Fibroblast of upper back skin (primary cell): ENCODE results near the gene IL13.

ENCODE experiments used
- DNase-seq: peaks from one replicate; pipeline ENCODE4 v3.0.0-alpha.2; 2013

IL13 gene

GRCh38 chr5:132673488-132673887 is 15.5 kb downstream of the IL13 start:
- DNase-seq, result no peak

GRCh38 chr5:132673939-132674630 is 16.1 kb downstream of the IL13 start, which contains the start of gene IL4:
IL4 (plus strand) TSS chr5:132673989; CDS start chr5:132674051, 62 bp downstream.
- DNase-seq, result no peak

GRCh38 chr5:132674671-132675506 is 16.9 kb downstream of the IL13 start:
- DNase-seq, result peak; percentile 98

GRCh38 chr5:132675936-132676689 is 18.1 kb downstream of the IL13 start:
- no peak for DNase-seq

GRCh38 chr5:132677191-132677590 is 19.2 kb downstream of the IL13 start:
- peak; percentile 81 for DNase-seq

- no peak for DNase-seq
Observed at GRCh38 chr5:132677682-132678400, 19.9 kb downstream of the IL13 start.

- no peak for DNase-seq
Observed at GRCh38 chr5:132678735-132679134, 20.8 kb downstream of the IL13 start.

GRCh38 chr5:132679166-132679565 is 21.2 kb downstream of the IL13 start:
- no peak for DNase-seq

- DNase-seq, result no peak
Observed at GRCh38 chr5:132679717-132680380, 21.9 kb downstream of the IL13 start.

GRCh38 chr5:132680780-132681475 is 23.0 kb downstream of the IL13 start:
- no peak for DNase-seq

- no peak for DNase-seq
Observed at GRCh38 chr5:132681476-132681831, 23.5 kb downstream of the IL13 start.

GRCh38 chr5:132681983-132682382 is 24.0 kb downstream of the IL13 start:
- DNase-seq, result no peak

- DNase-seq, result peak; percentile 59
Observed at GRCh38 chr5:132684491-132684890, 26.5 kb downstream of the IL13 start.

- no peak for DNase-seq
Observed at GRCh38 chr5:132684922-132685720, 27.1 kb downstream of the IL13 start.

GRCh38 chr5:132686193-132686592 is 28.2 kb downstream of the IL13 start:
- no peak for DNase-seq

GRCh38 chr5:132687995-132688394 is 30.0 kb downstream of the IL13 start:
- DNase-seq, result no peak

- DNase-seq, result peak; percentile 31
Observed at GRCh38 chr5:132688536-132689339, 30.8 kb downstream of the IL13 start.

GRCh38 chr5:132689513-132689912 is 31.5 kb downstream of the IL13 start:
- DNase-seq, result no peak

- no peak for DNase-seq
Observed at GRCh38 chr5:132690156-132690555, 32.2 kb downstream of the IL13 start.
